ENCODE measurements around the gene KDM4C.

DNA sequence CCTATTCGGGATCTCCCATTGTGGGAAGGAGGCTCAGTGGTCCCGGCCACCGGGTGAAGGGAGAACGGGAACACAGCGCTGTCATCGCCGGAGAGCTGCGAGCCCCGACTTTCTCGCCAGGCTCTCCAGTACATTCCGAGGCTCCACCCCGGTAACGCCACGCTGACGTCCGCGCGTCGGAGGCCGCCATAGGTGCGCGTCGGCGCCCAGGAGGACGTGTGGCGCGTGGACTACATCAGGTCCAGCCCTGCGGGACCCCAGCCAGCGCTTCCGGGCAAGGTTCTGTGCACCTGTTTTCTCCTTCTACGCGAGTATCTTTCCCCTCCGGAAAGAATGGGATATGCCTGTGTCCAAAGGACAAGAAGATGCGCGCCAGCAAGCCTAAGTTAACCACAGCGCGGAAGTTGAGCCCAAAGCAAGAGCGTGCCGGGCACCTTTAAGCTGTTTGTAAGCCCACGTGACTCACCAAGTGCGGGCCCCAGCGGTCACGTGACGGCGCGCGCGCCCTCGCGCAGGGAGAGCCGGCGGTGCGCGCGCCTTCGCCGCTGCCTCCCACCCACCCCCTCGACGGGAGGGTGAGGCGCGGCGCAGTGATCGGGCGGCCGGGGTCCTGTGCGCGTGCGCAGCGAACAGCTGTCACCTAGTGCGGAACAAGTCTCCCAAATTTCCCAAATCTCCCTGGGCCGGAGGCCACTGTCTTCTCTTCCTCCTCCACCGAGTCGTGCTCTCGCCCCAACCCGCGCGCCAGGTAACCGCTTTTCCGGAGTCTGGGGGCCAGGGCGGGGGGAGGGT, at the start of gene KDM4C:
- TF ChIP-seq EZH2 (IDR thresholded peaks at IDR 0.05; ENCODE audit: borderline replicate concordance, low read depth, low read length, poor library complexity, severe bottlenecking) (no peak), CTCF (conservative IDR thresholded peaks at IDR 0.05; ENCODE audit: low read depth, low read length) (no peak)
